Prostate gland (tissue), 2 donors: ENCODE measurements around the gene JMJD4. TPM values are rescaled to one million over a fixed set of nuclear protein-coding genes. Genes with fewer than 3 reads are reported as not detected.
A peak's percentile ranks its signal among the peaks of the same experiment; 100 is the strongest.

Experiments
- DNase-seq: peaks from one replicate; pipeline ENCODE4 v3.0.0-alpha.2; 2019; ENCODE audit warnings: low spot score
- H3K27ac ChIP-seq, 2 donors: fragments of 200-600 bp; sonication (generic); 2 replicates each; pipeline ENCODE4 v1.5.1; 2017 to 2019
- H3K27me3 ChIP-seq: fragments of 200-600 bp; sonication (generic); replicated peaks from 2 replicates; pipeline ENCODE4 v1.5.1; 2019; ENCODE audit not compliant: insufficient read depth
- H3K36me3 ChIP-seq, 2 donors: fragments of 200-600 bp; sonication (generic); 1 replicate in 1 of 2; 2 replicates in 1 of 2; pipeline versions ENCODE4 v1.5.1 to v1.8.1; 2017 to 2019
- H3K4me1 ChIP-seq: fragments of 200-600 bp; sonication (generic); replicated peaks from 2 replicates; pipeline ENCODE4 v1.5.1; 2019
- H3K4me3 ChIP-seq, 2 donors: fragments of 200-600 bp; sonication (generic); 2 replicates each; pipeline ENCODE4 v1.5.1; 2017 to 2019
- H3K9me3 ChIP-seq: fragments of 200-600 bp; sonication (generic); 2 replicates; pipeline ENCODE4 v1.5.1; 2017
- POLR2A ChIP-seq: fragments of 450-650 bp; IDR thresholded peaks from one replicate; pipeline ENCODE4 v1.6.1; 2016; ENCODE audit warnings: antibody characterized with exemption, mild to moderate bottlenecking
- POLR2AphosphoS5 ChIP-seq: sonication (generic); formaldehyde crosslinking; IDR thresholded peaks from one replicate; pipeline ENCODE4 v1.6.1; 2017; ENCODE audit warnings: antibody characterized with exemption
- WGBS: methylation state at CpG from one replicate; pipeline ENCODE4 v1.1.5; 2018; 5-methylcytosine and 5-hydroxymethylcytosine counted together
- intact Hi-C: fragments of 100-400 bp; cut with DNase I; formaldehyde crosslinking; loops from one replicate; pipeline ENCODE4 v1.14.2; 2022
- total RNA-seq, 2 donors: library from RNA; depleted of rRNA; stranded (reverse); fragments of >200 nt; gene quantifications; one replicate each; pipeline ENCODE4 v1.1.0, GENCODE V29; 2016
- TF ChIP-seq, protein P1 (sequence below), 4 experiments: fragments of 200-600 bp in 2 of 4; fragments of 450-650 bp in 2 of 4; sonication (generic) in 2 of 4; IDR thresholded peaks; 1 replicate in 3 of 4; 2 replicates in 1 of 4; pipeline ENCODE4 v1.5.1; 2016 to 2019; ENCODE audit warnings: antibody characterized with exemption in 4 of 4, mild to moderate bottlenecking in 2 of 4, moderate library complexity in 2 of 4

Gene JMJD4
- total RNA-seq, 2 donors from 2014 or later = 29.8 to 38.3 TPM

DNA sequence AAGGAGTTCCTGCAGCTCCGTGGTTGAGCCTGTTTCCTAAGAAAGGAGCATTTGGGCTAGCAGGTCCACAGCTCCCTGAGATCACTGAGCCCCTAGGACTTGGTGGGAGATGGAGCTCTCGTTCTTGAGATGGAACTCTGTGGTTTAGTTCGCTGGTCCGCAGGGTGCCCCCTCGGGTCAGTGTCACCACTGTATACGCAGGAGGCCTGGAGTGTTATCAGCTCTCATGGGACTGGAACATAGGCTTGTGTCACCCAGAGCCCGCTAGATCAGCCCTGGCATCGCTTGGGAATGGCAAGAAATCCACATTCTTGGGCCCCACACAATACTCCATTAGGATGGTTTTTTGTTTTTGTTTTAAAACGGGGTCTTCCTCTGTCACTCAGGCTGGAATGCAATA lies 3.7 kb upstream of the JMJD4 start:
- H3K27me3 ChIP-seq = no peaks in the 10 kb centered on the region
- intact Hi-C loops = loop anchor here (5.0 kb wide), 1 partner anchor 177 kb away; the partner anchor contains the start of gene ZNF678
- no peaks in the 10 kb centered on the region for H3K4me1 ChIP-seq
- no peak overlapping the region for H3K27ac ChIP-seq
- H3K36me3 ChIP-seq = no peaks in the 10 kb centered on the region
- TF ChIP-seq POLR2AphosphoS5 = no peak
- TF ChIP-seq POLR2A = no peak
- TF ChIP-seq, protein P1, sequence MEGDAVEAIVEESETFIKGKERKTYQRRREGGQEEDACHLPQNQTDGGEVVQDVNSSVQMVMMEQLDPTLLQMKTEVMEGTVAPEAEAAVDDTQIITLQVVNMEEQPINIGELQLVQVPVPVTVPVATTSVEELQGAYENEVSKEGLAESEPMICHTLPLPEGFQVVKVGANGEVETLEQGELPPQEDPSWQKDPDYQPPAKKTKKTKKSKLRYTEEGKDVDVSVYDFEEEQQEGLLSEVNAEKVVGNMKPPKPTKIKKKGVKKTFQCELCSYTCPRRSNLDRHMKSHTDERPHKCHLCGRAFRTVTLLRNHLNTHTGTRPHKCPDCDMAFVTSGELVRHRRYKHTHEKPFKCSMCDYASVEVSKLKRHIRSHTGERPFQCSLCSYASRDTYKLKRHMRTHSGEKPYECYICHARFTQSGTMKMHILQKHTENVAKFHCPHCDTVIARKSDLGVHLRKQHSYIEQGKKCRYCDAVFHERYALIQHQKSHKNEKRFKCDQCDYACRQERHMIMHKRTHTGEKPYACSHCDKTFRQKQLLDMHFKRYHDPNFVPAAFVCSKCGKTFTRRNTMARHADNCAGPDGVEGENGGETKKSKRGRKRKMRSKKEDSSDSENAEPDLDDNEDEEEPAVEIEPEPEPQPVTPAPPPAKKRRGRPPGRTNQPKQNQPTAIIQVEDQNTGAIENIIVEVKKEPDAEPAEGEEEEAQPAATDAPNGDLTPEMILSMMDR (IDR thresholded peaks at IDR 0.05) = no peak
- H3K4me3 ChIP-seq = no peak overlapping the region
- H3K9me3 ChIP-seq = no peaks in the 10 kb centered on the region
- no peak for DNase-seq
- 85% methylated on average over 9 of the region's 9 CpGs for WGBS

DNA sequence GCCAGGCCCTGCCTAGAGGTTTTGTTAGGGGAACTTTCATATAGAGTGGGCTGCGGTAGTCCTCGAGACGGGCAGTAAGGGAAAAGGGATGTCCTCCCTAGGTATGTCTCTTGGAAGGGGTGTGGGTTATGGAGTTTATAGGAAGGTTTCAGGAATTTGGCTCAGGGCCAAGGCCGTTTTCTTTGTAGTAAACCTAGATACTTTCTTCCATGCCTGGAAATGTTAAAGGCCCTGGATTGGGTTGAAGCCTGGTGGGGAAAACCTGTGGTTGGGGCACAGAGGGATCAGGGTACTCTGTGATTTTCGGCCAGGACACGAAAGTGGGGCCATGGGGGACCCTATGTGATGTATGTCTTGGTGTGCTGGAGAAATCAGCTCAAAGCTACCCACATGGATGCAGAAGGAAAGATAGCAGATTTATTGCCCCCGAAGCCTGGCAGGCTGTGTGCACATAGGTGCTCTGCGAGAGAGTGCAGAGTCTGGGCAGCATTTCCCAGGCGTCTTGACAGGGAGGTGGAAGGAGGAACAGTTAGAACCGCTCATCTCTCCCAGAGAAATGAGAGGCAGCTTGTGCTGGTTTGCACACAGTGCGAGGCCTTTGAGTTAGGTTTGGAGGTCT lies 1.8 kb upstream of the JMJD4 start:
- TF ChIP-seq POLR2AphosphoS5 (no peak), POLR2A (no peak)
- TF ChIP-seq, protein P1 (IDR thresholded peaks at IDR 0.05) = no peak
- no peaks in the 10 kb centered on the region for H3K27me3 ChIP-seq
- intact Hi-C loops = loop anchor here (5.0 kb wide), 1 partner anchor 175 kb away; the partner anchor contains the start of gene ZNF678
- H3K36me3 ChIP-seq = peaks cover 0 to 3% of the 10 kb centered on the region in 2 donors
- no peak for DNase-seq
- H3K27ac ChIP-seq = no peak overlapping the region
- no peaks in the 10 kb centered on the region for H3K4me1 ChIP-seq
- no peak overlapping the region for H3K4me3 ChIP-seq
- 75% methylated on average over 11 of the region's 11 CpGs for WGBS
- no peaks in the 10 kb centered on the region for H3K9me3 ChIP-seq

DNA sequence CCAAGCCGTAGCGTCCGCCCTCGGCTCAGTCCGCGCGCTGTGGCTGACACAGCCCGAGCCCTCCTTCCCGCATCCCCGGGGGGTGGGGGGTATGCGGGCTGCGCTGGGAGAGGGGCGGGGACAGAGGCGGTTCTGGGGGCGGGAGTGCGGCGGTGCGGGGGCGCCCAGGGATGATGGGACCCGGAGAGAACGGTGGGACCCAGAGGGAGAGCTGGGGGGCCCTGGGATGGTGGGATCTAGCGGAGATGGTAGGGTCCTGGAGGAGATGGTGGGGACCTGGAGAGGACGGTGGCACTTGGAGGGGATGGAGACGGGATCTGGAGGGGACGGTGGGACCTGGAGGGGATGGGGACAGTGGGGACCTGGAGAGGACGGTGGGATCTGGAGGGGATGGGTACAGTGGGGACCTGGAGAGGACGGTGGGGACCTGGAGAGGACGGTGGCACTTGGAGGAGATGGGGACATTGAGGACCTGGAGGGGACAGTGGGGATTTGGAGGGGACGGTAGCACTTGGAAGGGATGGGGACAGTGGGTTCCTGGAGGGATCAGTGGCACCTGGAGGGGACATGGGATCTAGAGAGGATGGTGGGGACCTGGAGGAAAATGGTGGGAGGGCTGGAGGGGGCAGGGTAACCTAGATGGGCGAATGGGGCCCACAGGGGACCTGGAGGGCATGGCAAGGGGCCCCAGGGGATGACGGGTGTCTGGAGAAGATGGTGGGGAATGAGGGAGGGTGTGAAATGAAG lies 610 bp upstream of the JMJD4 start:
- TF ChIP-seq POLR2AphosphoS5 = no peak
- no peak for TF ChIP-seq POLR2A
- peaks cover 0 to 3% of the 10 kb centered on the region in 2 donors for H3K36me3 ChIP-seq
- intact Hi-C loops = loop anchor here (2.0 to 5.0 kb wide), 2 partner anchors 21 to 173 kb away; partner anchors contain the start of gene ZNF678
- peak overlapping the region; percentile 83 to 89 for H3K27ac ChIP-seq
- no peaks in the 10 kb centered on the region for H3K9me3 ChIP-seq
- peak overlapping the region; percentile 90 to 93 for H3K4me3 ChIP-seq
- no peaks in the 10 kb centered on the region for H3K27me3 ChIP-seq
- under 1% methylated on average over 27 of the region's 31 CpGs for WGBS
- no peaks in the 10 kb centered on the region for H3K4me1 ChIP-seq
- DNase-seq = no peak

DNA sequence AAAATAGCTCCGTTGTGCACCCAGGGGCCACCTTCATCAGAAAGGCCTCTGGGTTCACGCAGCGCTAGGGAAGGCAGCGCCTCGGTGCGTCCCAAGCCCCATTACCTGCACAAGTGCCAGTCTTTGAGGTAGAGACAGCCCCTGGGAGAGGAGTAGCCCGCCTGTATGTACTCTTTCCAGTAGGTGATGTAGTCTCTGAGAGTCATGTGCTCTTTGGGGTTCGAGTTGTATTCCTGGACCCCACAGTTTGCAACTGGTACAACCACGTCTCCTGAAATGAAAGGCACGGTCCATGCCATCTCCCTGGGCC lies 601 bp downstream of the JMJD4 start:
- no peaks in the 10 kb centered on the region for H3K4me1 ChIP-seq
- TF ChIP-seq POLR2A = no peak
- peak overlapping the region; percentile 90 to 93 for H3K4me3 ChIP-seq
- H3K9me3 ChIP-seq = no peaks in the 10 kb centered on the region
- WGBS = 2% methylated on average over 10 of the region's 10 CpGs
- H3K36me3 ChIP-seq = peaks cover 0 to 3% of the 10 kb centered on the region in 2 donors
- DNase-seq = no peak
- H3K27ac ChIP-seq = peak overlapping the region; percentile 83 to 89
- H3K27me3 ChIP-seq = no peaks in the 10 kb centered on the region
- intact Hi-C loops = loop anchor here (2.0 kb wide), 1 partner anchor 22 kb away; no protein-coding TSS in a partner anchor

DNA sequence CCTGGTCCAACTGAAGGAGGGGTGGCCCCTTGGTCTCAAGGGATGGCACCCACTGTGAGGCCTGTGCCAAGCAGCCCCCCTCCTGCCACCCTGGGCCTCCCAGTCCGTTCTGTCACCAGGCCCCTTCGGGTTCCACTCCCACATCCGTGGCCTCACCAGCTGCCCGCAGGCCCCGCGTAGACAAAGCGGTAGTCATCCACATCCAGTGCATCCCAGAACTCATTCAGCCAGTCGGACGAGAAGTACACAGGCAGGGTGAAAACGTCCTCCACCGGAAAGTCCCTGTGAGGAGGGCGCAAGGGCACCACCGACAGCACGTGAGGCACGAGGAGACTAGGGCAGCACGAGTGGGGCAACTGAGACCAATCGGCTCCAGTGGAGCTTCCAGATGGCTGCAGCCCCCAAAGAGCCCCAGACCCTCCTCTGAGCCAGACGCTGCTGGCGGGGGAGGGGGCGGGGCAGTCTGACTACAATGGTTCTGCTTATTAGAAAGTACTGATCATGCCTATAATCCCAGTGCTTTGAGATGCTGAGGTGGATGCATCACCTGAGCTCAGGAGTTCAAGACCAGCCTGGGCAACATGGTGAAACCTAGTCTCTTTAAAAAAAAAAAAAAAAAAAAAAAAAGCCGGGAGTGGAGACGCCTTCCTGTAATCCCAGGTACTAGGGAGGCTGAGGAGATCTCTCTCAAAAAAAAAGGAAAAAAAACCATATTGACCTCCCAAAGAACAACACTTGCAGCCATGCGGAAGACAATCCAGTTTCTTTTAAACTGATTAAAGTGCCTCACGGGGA lies 1.2 kb downstream of the JMJD4 start:
- DNase-seq = no peak
- TF ChIP-seq POLR2A (no peak), POLR2AphosphoS5 (no peak)
- TF ChIP-seq, protein P1 (IDR thresholded peaks at IDR 0.05) = no peak
- H3K27ac ChIP-seq = peak overlapping the region; percentile 83 to 89
- 46% methylated on average over 21 of the region's 24 CpGs for WGBS
- H3K27me3 ChIP-seq = no peaks in the 10 kb centered on the region
- peaks cover 0 to 3% of the 10 kb centered on the region in 2 donors for H3K36me3 ChIP-seq
- H3K4me1 ChIP-seq = peaks cover 1% of the 10 kb centered on the region
- intact Hi-C loops = loop anchor here (2.0 kb wide), 1 partner anchor 23 kb away; no protein-coding TSS in a partner anchor
- peak overlapping the region; percentile 90 to 93 for H3K4me3 ChIP-seq
- no peaks in the 10 kb centered on the region for H3K9me3 ChIP-seq
